OCI-M2 (cell line): ENCODE measurements around the gene AMFR.

Source experiments
- DNase-seq: peaks from one replicate; lab custom pipeline; 2025; ENCODE audit not compliant: unreplicated experiment; lab: John Stamatoyannopoulos, UW

AMFR gene

GRCh38 chr16:56363781-56364565 lies 61.4 kb downstream of the AMFR start:
- no peak for DNase-seq

GRCh38 chr16:56363181-56363716 lies 62.1 kb downstream of the AMFR start:
- no peak for DNase-seq

- DNase-seq = no peak
These were observed 62.6 kb downstream of the AMFR start for GRCh38 chr16:56362706-56363105.

- no peak for DNase-seq
These were observed 63.2 kb downstream of the AMFR start for GRCh38 chr16:56362057-56362655.

GRCh38 chr16:56360117-56361008 lies 65.0 kb downstream of the AMFR start:
- no peak for DNase-seq

- DNase-seq = no peak
These were observed 67.5 kb downstream of the AMFR start for GRCh38 chr16:56357765-56358322.

GRCh38 chr16:56357241-56357764 lies 68.0 kb downstream of the AMFR start:
- no peak for DNase-seq

GRCh38 chr16:56356276-56357240 lies 68.8 kb downstream of the AMFR start:
- no peak for DNase-seq

- no peak for DNase-seq
These were observed 69.5 kb downstream of the AMFR start for GRCh38 chr16:56355786-56356275.

- no peak for DNase-seq
These were observed 70.1 kb downstream of the AMFR start for GRCh38 chr16:56355221-56355620.

- no peak for DNase-seq
These were observed 70.6 kb downstream of the AMFR start for GRCh38 chr16:56354746-56355145.

- DNase-seq = no peak
These were observed 71.3 kb downstream of the AMFR start for GRCh38 chr16:56354016-56354415.

GRCh38 chr16:56353054-56353921 lies 72.1 kb downstream of the AMFR start:
- no peak for DNase-seq

GRCh38 chr16:56352351-56353053 lies 72.8 kb downstream of the AMFR start:
- no peak for DNase-seq

GRCh38 chr16:56351481-56351880 lies 73.9 kb downstream of the AMFR start:
- DNase-seq = no peak

- no peak for DNase-seq
These were observed 74.6 kb downstream of the AMFR start for GRCh38 chr16:56350491-56351405.

GRCh38 chr16:56349711-56350161 lies 75.6 kb downstream of the AMFR start:
- no peak for DNase-seq
